22Rv1 (cell line): ENCODE data around the gene HAT1.
"Not testable (repeated sequence)": the region's sequence is repeated elsewhere in the genome, so short reads cannot be mapped to it uniquely, and the experiment has no call there.

Source experiments
- H3K27ac ChIP-seq: fragments of 450-650 bp; 2 replicates; pipeline ENCODE4 v1.5.1; 2017
- CTCF ChIP-seq: fragments of 450-650 bp; IDR thresholded peaks from 2 replicates; pipeline ENCODE4 v1.5.1; 2017; ENCODE audit warnings: mild to moderate bottlenecking
- ZFX ChIP-seq: fragments of 450-650 bp; IDR thresholded peaks from 2 replicates; pipeline ENCODE4 v1.6.1; 2017; ENCODE audit warnings: antibody characterized with exemption, borderline replicate concordance

Gene HAT1

GRCh38 chr2:171895786-171896185 is 26.5 kb upstream of the HAT1 start:
- TF ChIP-seq ZFX (no peak), CTCF (no peak)

GRCh38 chr2:171899623-171900282 is 22.5 kb upstream of the HAT1 start:
- H3K27ac ChIP-seq: not testable (repeated sequence)

More at GRCh38 chr2:171895786-171896185, 26.5 kb upstream of the HAT1 start:
- H3K27ac ChIP-seq: no peak overlapping the region

GRCh38 chr2:171902840-171903420 is 19.3 kb upstream of the HAT1 start:
- TF ChIP-seq ZFX (no peak), CTCF (no peak)
- no peak overlapping the region for H3K27ac ChIP-seq

- TF ChIP-seq CTCF (no peak), ZFX (no peak)
- H3K27ac ChIP-seq: no peak overlapping the region
Observed at GRCh38 chr2:171908235-171908634, 14.0 kb upstream of the HAT1 start.

- H3K27ac ChIP-seq: no peak overlapping the region
- no peak for TF ChIP-seq ZFX
- no peak for TF ChIP-seq CTCF
Observed at GRCh38 chr2:171909266-171909665, 13.0 kb upstream of the HAT1 start.

DNA sequence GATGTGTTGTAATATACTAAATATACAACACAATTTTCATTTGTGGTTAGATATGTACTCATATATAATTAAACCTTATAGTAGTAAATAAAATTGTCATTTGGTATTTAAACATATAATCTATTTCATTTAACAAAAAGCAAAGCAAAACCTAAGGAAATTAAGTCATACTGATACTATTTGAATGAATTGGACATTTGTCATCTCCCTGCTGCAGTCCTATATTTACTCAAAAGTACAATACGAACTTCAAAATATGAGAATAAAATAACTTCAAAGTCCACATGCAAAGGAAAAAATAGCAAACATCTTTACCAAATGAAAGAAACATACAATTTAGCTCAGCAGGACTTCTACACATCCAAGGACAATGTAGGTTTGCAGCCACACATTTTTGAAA is 11.8 kb upstream of the HAT1 start:
- H3K27ac ChIP-seq: no peak overlapping the region

GRCh38 chr2:171913517-171913916 is 8.7 kb upstream of the HAT1 start:
- no peak for TF ChIP-seq ZFX
- no peak for TF ChIP-seq CTCF
- H3K27ac ChIP-seq: no peak overlapping the region

More for the DNA sequence above, 11.8 kb upstream of the HAT1 start:
- no peak for TF ChIP-seq CTCF
- no peak for TF ChIP-seq ZFX

GRCh38 chr2:171919453-171919852 is 2.8 kb upstream of the HAT1 start:
- no peak for TF ChIP-seq ZFX
- no peak for TF ChIP-seq CTCF
- H3K27ac ChIP-seq: no peak overlapping the region
